Smooth muscle cell (in vitro differentiated cells): ENCODE data around the gene TAF4B. TPM values are rescaled to one million over a fixed set of nuclear protein-coding genes. Genes with fewer than 3 reads are reported as not detected.

Experiments used
- DNase-seq: peaks from one replicate; lab custom pipeline; 2025; ENCODE audit not compliant: unreplicated experiment; lab: John Stamatoyannopoulos, UW
- H2AFZ ChIP-seq: fragments of 200-600 bp; sonication (generic); 2 replicates; pipeline ENCODE4 v1.6.0; 2016; ENCODE audit warnings: antibody characterized with exemption, low read depth, mild to moderate bottlenecking
- H3F3A ChIP-seq: fragments of 200-600 bp; sonication (generic); 2 replicates; pipeline ENCODE4 v1.6.0; 2017; ENCODE audit warnings: antibody characterized with exemption, low read depth
- H3K27ac ChIP-seq: fragments of 200-600 bp; sonication (generic); 2 replicates; pipeline ENCODE4 v1.5.1; 2016; ENCODE audit warnings: low read depth, mild to moderate bottlenecking
- H3K27me3 ChIP-seq: fragments of 200-600 bp; sonication (generic); 2 replicates; pipeline ENCODE4 v1.6.1; 2016; ENCODE audit warnings: low read depth, mild to moderate bottlenecking
- H3K36me3 ChIP-seq: fragments of 200-600 bp; sonication (generic); 2 replicates; pipeline ENCODE4 v1.5.1; 2016; ENCODE audit warnings: low read depth
- H3K4me1 ChIP-seq: fragments of 200-600 bp; sonication (generic); 2 replicates; pipeline ENCODE4 v1.5.1; 2016; ENCODE audit warnings: low read depth
- H3K4me2 ChIP-seq: fragments of 200-600 bp; sonication (generic); 2 replicates; pipeline ENCODE4 v1.6.0; 2016; ENCODE audit warnings: mild to moderate bottlenecking
- H3K4me3 ChIP-seq: fragments of 200-600 bp; sonication (generic); 2 replicates; pipeline ENCODE4 v1.5.1; 2016; ENCODE audit warnings: mild to moderate bottlenecking
- H3K79me2 ChIP-seq: fragments of 200-600 bp; sonication (generic); 2 replicates; pipeline ENCODE4 v1.6.0; 2016; ENCODE audit warnings: low read depth, mild to moderate bottlenecking
- H3K9ac ChIP-seq: fragments of 200-600 bp; sonication (generic); 2 replicates; pipeline ENCODE4 v1.6.0; 2016; ENCODE audit warnings: low read depth
- H3K9me3 ChIP-seq: fragments of 200-600 bp; sonication (generic); replicated peaks from 2 replicates; pipeline ENCODE4 v1.5.1; 2016; ENCODE audit warnings: low read depth
- H4K20me1 ChIP-seq: fragments of 200-600 bp; sonication (generic); 2 replicates; pipeline ENCODE4 v1.6.0; 2016; ENCODE audit warnings: low read depth
- CTCF ChIP-seq: fragments of 200-600 bp; sonication (generic); IDR thresholded peaks from 2 replicates; pipeline ENCODE4 v1.5.1; 2017; ENCODE audit warnings: borderline replicate concordance, mild to moderate bottlenecking, antibody characterized with exemption; ENCODE audit not compliant: insufficient read depth, poor library complexity, severe bottlenecking
- WGBS: methylation state at CpG from one replicate; pipeline ENCODE4 v1.1.7; 2016; ENCODE audit warnings: low lambda C conversion rate; 5-methylcytosine and 5-hydroxymethylcytosine counted together
- polyA plus RNA-seq: library from polyadenylated mRNA; unstranded; fragments of >200 nt; fragmentation: Nextera tagmentation; extraction: Ambion mirVana; gene quantifications from 2 replicates; pipeline ENCODE4 v1.2.1, GENCODE V29; 2016
- total RNA-seq: library from RNA; depleted of rRNA; stranded (reverse); fragments of >200 nt; gene quantifications from 2 replicates; pipeline ENCODE4 v1.2.3, GENCODE V29; 2014

The TAF4B gene
- total and polyA plus RNA-seq, 2 experiments from 2014 or later = 1.6 to 2.7 TPM

GRCh38 chr18:26304511-26304910 lies 78.3 kb downstream of the TAF4B start:
- Histone ChIP-seq H3K4me2 (no peak overlapping the region), H3K27ac (no peak overlapping the region), H3K36me3 (no peaks in the 10 kb centered on the region), H4K20me1 (no peaks in the 10 kb centered on the region), H3K27me3 (no peaks in the 10 kb centered on the region), H2AFZ (no peak overlapping the region), H3K9ac (no peak overlapping the region), H3K9me3 (no peaks in the 10 kb centered on the region), H3F3A (no peaks in the 10 kb centered on the region), H3K79me2 (no peaks in the 10 kb centered on the region), H3K4me3 (no peak overlapping the region), H3K4me1 (no peaks in the 10 kb centered on the region)
- no peak for TF ChIP-seq CTCF
- WGBS = 100% methylated on average over 1 of the region's 1 CpG
- no peak for DNase-seq

- no peak overlapping the region for H3K4me3 ChIP-seq
- no peaks in the 10 kb centered on the region for H3K79me2 ChIP-seq
- peak; percentile 71 for TF ChIP-seq CTCF
- no peak overlapping the region for H3K9ac ChIP-seq
- no peak for DNase-seq
- H3K9me3 ChIP-seq = no peaks in the 10 kb centered on the region
- H3K36me3 ChIP-seq = no peaks in the 10 kb centered on the region
- H3K27ac ChIP-seq = no peak overlapping the region
- H3K4me1 ChIP-seq = no peaks in the 10 kb centered on the region
- H3K27me3 ChIP-seq = no peaks in the 10 kb centered on the region
- H2AFZ ChIP-seq = no peak overlapping the region
- H3K4me2 ChIP-seq = no peak overlapping the region
- no peaks in the 10 kb centered on the region for H4K20me1 ChIP-seq
- H3F3A ChIP-seq = no peaks in the 10 kb centered on the region
- 64% methylated on average over 3 of the region's 3 CpGs for WGBS
These were observed 81.0 kb downstream of the TAF4B start for GRCh38 chr18:26307161-26307773.

- DNase-seq = no peak
- Histone ChIP-seq H3K36me3 (no peaks in the 10 kb centered on the region), H3K4me3 (no peak overlapping the region), H3K4me1 (no peaks in the 10 kb centered on the region), H3K9me3 (no peaks in the 10 kb centered on the region), H4K20me1 (no peaks in the 10 kb centered on the region), H3K27me3 (no peaks in the 10 kb centered on the region), H2AFZ (no peak overlapping the region), H3K9ac (no peak overlapping the region), H3K27ac (no peak overlapping the region), H3K79me2 (no peaks in the 10 kb centered on the region), H3K4me2 (no peak overlapping the region), H3F3A (no peaks in the 10 kb centered on the region)
- TF ChIP-seq CTCF = no peak
- WGBS = 28% methylated on average over 1 of the region's 1 CpG
These were observed 83.0 kb downstream of the TAF4B start for GRCh38 chr18:26309281-26309680.

DNA sequence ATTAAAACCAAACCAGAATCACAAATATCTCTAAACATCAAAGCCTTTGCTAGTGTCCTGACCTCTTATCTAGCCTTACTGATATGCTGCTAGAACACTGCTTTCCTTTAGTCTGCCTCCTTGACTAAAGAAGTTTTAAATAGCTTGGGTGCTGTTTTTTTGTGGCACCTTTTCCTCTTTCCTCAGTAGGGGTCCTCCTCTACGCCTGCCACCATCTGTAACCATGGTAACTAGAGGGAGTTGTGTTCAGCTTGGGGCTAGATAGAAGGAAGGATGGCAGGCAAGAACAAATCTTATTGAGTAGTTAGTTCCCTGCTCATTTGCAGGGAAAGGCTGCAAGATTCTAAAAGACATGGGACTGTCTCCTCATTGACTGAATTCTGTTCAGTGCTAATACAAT lies 86.0 kb downstream of the TAF4B start:
- Histone ChIP-seq H2AFZ (no peak overlapping the region), H3K4me3 (no peak overlapping the region), H3F3A (no peaks in the 10 kb centered on the region), H3K4me2 (no peak overlapping the region), H3K27me3 (no peaks in the 10 kb centered on the region), H3K4me1 (no peaks in the 10 kb centered on the region), H4K20me1 (no peaks in the 10 kb centered on the region), H3K36me3 (no peaks in the 10 kb centered on the region), H3K9me3 (no peaks in the 10 kb centered on the region), H3K27ac (no peak overlapping the region), H3K79me2 (no peaks in the 10 kb centered on the region), H3K9ac (no peak overlapping the region)
- WGBS = 68% methylated on average over 1 of the region's 1 CpG
- no peak for TF ChIP-seq CTCF
- no peak for DNase-seq
